OCI-LY1 (cell line): ENCODE data around the gene SMIM20.

Experiments
- EZH2 ChIP-seq: fragments of 200-600 bp; sonication (generic), shearing (Covaris generic); IDR thresholded peaks from 2 replicates; pipeline ENCODE4 v1.8.0; 2017; ENCODE audit warnings: borderline replicate concordance, mixed run types, mild to moderate bottlenecking, antibody characterized with exemption, low read length, moderate library complexity, mixed read lengths
- TF ChIP-seq, protein P1 (sequence below): fragments of 200-600 bp; sonication (generic), shearing (Covaris generic); IDR thresholded peaks from 2 replicates; pipeline ENCODE4 v1.5.1; 2017; ENCODE audit warnings: mild to moderate bottlenecking, antibody characterized with exemption, low read length, moderate library complexity, mixed read lengths

DNA sequence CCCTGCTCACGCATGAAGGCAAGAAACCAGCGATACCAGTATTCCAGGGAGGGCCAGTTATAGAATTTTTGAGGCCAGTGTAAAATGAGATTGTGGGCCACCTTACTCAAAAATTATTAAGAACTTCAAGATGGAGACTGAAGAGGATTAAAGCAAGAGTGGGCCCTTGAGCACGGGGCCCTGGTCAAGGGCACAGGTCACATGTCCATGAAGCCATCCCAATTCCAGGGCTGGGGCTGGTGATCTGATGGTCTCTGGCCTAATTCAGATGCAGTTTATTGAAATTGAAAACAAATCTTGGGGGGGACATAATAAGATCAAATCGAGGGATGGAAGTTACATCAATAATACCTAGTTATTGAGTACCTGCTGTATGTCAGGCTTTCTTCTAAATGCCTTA is 58.3 kb downstream of the SMIM20 start:
- TF ChIP-seq, protein P1, sequence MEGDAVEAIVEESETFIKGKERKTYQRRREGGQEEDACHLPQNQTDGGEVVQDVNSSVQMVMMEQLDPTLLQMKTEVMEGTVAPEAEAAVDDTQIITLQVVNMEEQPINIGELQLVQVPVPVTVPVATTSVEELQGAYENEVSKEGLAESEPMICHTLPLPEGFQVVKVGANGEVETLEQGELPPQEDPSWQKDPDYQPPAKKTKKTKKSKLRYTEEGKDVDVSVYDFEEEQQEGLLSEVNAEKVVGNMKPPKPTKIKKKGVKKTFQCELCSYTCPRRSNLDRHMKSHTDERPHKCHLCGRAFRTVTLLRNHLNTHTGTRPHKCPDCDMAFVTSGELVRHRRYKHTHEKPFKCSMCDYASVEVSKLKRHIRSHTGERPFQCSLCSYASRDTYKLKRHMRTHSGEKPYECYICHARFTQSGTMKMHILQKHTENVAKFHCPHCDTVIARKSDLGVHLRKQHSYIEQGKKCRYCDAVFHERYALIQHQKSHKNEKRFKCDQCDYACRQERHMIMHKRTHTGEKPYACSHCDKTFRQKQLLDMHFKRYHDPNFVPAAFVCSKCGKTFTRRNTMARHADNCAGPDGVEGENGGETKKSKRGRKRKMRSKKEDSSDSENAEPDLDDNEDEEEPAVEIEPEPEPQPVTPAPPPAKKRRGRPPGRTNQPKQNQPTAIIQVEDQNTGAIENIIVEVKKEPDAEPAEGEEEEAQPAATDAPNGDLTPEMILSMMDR, result no peak
- no peak for TF ChIP-seq EZH2
